ENCODE results near the gene CCL1. TPM values are rescaled to one million over a fixed set of nuclear protein-coding genes. Genes with fewer than 3 reads are reported as not detected.

Gene CCL1
- total and polyA plus RNA-seq, 4 donors, result not detected

GRCh38 chr17:34374457-34374856 lies 11.4 kb upstream of the CCL1 start:
- Histone ChIP-seq H3K9ac (ENCODE audit: low read depth in 1 of 2, low read length in 2 of 2) (no peak overlapping the region), H3K4me3 (ENCODE audit: low read depth in 1 of 3, low read length in 3 of 3) (no peak overlapping the region), H3K4me1 (ENCODE audit: control insufficient read depth in 4 of 4, insufficient read depth in 4 of 4, low read length in 3 of 4) (peaks cover 2 to 5% (median 4%) of the 10 kb centered on the region in 4 donors), H3K36me3 (ENCODE audit: control insufficient read depth in 4 of 4, insufficient read depth in 3 of 4, low read depth in 1 of 4, low read length in 3 of 4) (no peaks in the 10 kb centered on the region), H3K9me3 (ENCODE audit: control insufficient read depth in 4 of 4, low read length in 3 of 4) (no peaks in the 10 kb centered on the region), H3K27me3 (ENCODE audit: control insufficient read depth in 4 of 4, insufficient read depth in 4 of 4, low read length in 3 of 4) (no peaks in the 10 kb centered on the region), H3K27ac (ENCODE audit: low read depth in 1 of 2, low read length in 2 of 2) (no peak overlapping the region)
- no peak for DNase-seq (ENCODE audit: low spot score)
- TF ChIP-seq, protein P1, sequence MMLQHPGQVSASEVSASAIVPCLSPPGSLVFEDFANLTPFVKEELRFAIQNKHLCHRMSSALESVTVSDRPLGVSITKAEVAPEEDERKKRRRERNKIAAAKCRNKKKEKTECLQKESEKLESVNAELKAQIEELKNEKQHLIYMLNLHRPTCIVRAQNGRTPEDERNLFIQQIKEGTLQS (IDR thresholded peaks at IDR 0.05), result no peak
- no peak for TF ChIP-seq FOXA1 (IDR thresholded peaks at IDR 0.05)
- TF ChIP-seq TAF1 (conservative IDR thresholded peaks at IDR 0.05), result no peak
- TF ChIP-seq GABPA (IDR thresholded peaks at IDR 0.05 in 1 of 2, conservative IDR thresholded peaks at IDR 0.05 in 1 of 2), result no peak
- no peak for TF ChIP-seq HNF4G (IDR thresholded peaks at IDR 0.05)
- TF ChIP-seq MAX (IDR thresholded peaks at IDR 0.05), result no peak
- no peak for TF ChIP-seq JUND (IDR thresholded peaks at IDR 0.05)
- TF ChIP-seq CTCF (IDR thresholded peaks at IDR 0.05; ENCODE audit: low read depth, low read length, missing input control), result no peak
- TF ChIP-seq RAD21 (IDR thresholded peaks at IDR 0.05), result no peak
- TF ChIP-seq FOXA2 (IDR thresholded peaks at IDR 0.05), result no peak
- 93% methylated on average over 5 of the region's 5 CpGs for WGBS

GRCh38 chr17:34371405-34372100 lies 8.5 kb upstream of the CCL1 start:
- TF ChIP-seq RAD21 (IDR thresholded peaks at IDR 0.05) (no peak), HNF4G (IDR thresholded peaks at IDR 0.05) (no peak), YY1 (IDR thresholded peaks at IDR 0.05) (no peak), JUND (IDR thresholded peaks at IDR 0.05) (no peak), MAX (IDR thresholded peaks at IDR 0.05) (no peak), NR2F2 (IDR thresholded peaks at IDR 0.05) (no peak), FOXA2 (IDR thresholded peaks at IDR 0.05) (no peak), GABPA (IDR thresholded peaks at IDR 0.05 in 1 of 2, conservative IDR thresholded peaks at IDR 0.05 in 1 of 2) (no peak), CTCF (IDR thresholded peaks at IDR 0.05; ENCODE audit: low read depth, low read length, missing input control) (no peak), REST (IDR thresholded peaks at IDR 0.05) (no peak), SP1 (IDR thresholded peaks at IDR 0.05) (no peak), TAF1 (conservative IDR thresholded peaks at IDR 0.05) (no peak), HNF4A (conservative IDR thresholded peaks at IDR 0.05) (no peak), EGR1 (IDR thresholded peaks at IDR 0.05; ENCODE audit: low read depth in 2 of 2) (no peak), FOXA1 (IDR thresholded peaks at IDR 0.05) (no peak)
- TF ChIP-seq, protein P1 (IDR thresholded peaks at IDR 0.05), result no peak
- TF ChIP-seq, protein P2, sequence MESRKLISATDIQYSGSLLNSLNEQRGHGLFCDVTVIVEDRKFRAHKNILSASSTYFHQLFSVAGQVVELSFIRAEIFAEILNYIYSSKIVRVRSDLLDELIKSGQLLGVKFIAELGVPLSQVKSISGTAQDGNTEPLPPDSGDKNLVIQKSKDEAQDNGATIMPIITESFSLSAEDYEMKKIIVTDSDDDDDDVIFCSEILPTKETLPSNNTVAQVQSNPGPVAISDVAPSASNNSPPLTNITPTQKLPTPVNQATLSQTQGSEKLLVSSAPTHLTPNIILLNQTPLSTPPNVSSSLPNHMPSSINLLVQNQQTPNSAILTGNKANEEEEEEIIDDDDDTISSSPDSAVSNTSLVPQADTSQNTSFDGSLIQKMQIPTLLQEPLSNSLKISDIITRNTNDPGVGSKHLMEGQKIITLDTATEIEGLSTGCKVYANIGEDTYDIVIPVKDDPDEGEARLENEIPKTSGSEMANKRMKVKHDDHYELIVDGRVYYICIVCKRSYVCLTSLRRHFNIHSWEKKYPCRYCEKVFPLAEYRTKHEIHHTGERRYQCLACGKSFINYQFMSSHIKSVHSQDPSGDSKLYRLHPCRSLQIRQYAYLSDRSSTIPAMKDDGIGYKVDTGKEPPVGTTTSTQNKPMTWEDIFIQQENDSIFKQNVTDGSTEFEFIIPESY (IDR thresholded peaks at IDR 0.05), result no peak
- H3K27me3 ChIP-seq (ENCODE audit: control insufficient read depth in 4 of 4, insufficient read depth in 4 of 4, low read length in 3 of 4), result no peaks in the 10 kb centered on the region
- 95% methylated on average over 3 of the region's 3 CpGs for WGBS

More at GRCh38 chr17:34371405-34372100, 8.5 kb upstream of the CCL1 start:
- Histone ChIP-seq H3K9ac (ENCODE audit: low read depth in 1 of 2, low read length in 2 of 2) (no peak overlapping the region), H3K36me3 (ENCODE audit: control insufficient read depth in 4 of 4, insufficient read depth in 3 of 4, low read depth in 1 of 4, low read length in 3 of 4) (no peaks in the 10 kb centered on the region), H3K27ac (ENCODE audit: low read depth in 1 of 2, low read length in 2 of 2) (no peak overlapping the region), H3K4me1 (ENCODE audit: control insufficient read depth in 4 of 4, insufficient read depth in 4 of 4, low read length in 3 of 4) (peaks cover 7 to 19% (median 18%) of the 10 kb centered on the region in 4 donors), H3K4me3 (ENCODE audit: low read depth in 1 of 3, low read length in 3 of 3) (no peak overlapping the region), H3K9me3 (ENCODE audit: control insufficient read depth in 4 of 4, low read length in 3 of 4) (no peaks in the 10 kb centered on the region)
- no peak for DNase-seq (ENCODE audit: low spot score)
